CD4-positive, alpha-beta memory T cell (primary cell): Measurements from ENCODE around the gene DNLZ. TPM values are rescaled to one million over a fixed set of nuclear protein-coding genes. Genes with fewer than 3 reads are reported as not detected.
A peak's percentile ranks its signal among the peaks of the same experiment; 100 is the strongest.

Experiments
- CTCF ChIA-PET: fragments of 350-600 bp; sonication (Branson Sonifier 250); formaldehyde crosslinking; loops from one replicate; lab custom pipeline; 2021; ENCODE audit warnings: inconsistent platforms; ENCODE audit not compliant: partially characterized antibody; lab: Charles Lee
- POLR2A ChIA-PET: fragments of 350-600 bp; sonication (Branson Sonifier 250); formaldehyde crosslinking; loops from one replicate; lab custom pipeline; 2021; ENCODE audit not compliant: partially characterized antibody; lab: Charles Lee
- DNase-seq, 5 donors: peaks; one replicate each; pipeline versions ENCODE4 v3.0.0 to v3.0.0-alpha.2; 2020 to 2022; ENCODE audit warnings: mixed read lengths in 1 of 5
- H3K27ac ChIP-seq: one replicate; pipeline ENCODE4 v1.7.0; 2013; ENCODE audit warnings: low read depth, low read length
- H3K27me3 ChIP-seq: 2 replicates; pipeline ENCODE4 v1.7.0; 2013; ENCODE audit warnings: mild to moderate bottlenecking, low read length, moderate library complexity; ENCODE audit not compliant: insufficient read depth
- H3K36me3 ChIP-seq: 2 replicates; pipeline ENCODE4 v1.7.0; 2013; ENCODE audit warnings: mild to moderate bottlenecking, low read length, moderate library complexity; ENCODE audit not compliant: insufficient read depth
- H3K4me1 ChIP-seq: 2 replicates; pipeline ENCODE4 v1.7.0; 2013; ENCODE audit warnings: mild to moderate bottlenecking, low read length, moderate library complexity; ENCODE audit not compliant: insufficient read depth
- H3K4me3 ChIP-seq, 2 donors: one replicate each; pipeline ENCODE4 v1.7.0; 2013; ENCODE audit warnings: low read length in 2 of 2, mild to moderate bottlenecking in 1 of 2
- H3K9me3 ChIP-seq, 2 donors: one replicate each; pipeline ENCODE4 v1.7.0; 2013; ENCODE audit warnings: low read length in 2 of 2, control low read depth in 1 of 2; ENCODE audit not compliant: control insufficient read depth in 1 of 2
- H3K27ac Mint-ChIP-seq, 7 donors: one replicate each; pipeline ENCODE4 v1.8.0; 2020 to 2021; ENCODE audit warnings: mixed read lengths in 7 of 7, mild to moderate bottlenecking in 6 of 7, inconsistent platforms in 3 of 7, moderate library complexity in 3 of 7
- H3K27me3 Mint-ChIP-seq, 2 donors: one replicate each; pipeline ENCODE4 v1.8.0; 2020 to 2021; ENCODE audit warnings: mixed read lengths in 2 of 2
- H3K36me3 Mint-ChIP-seq, 2 donors: one replicate each; pipeline ENCODE4 v1.8.0; 2020 to 2021; ENCODE audit warnings: mixed read lengths in 2 of 2, inconsistent platforms in 1 of 2, mild to moderate bottlenecking in 1 of 2
- H3K4me1 Mint-ChIP-seq, 4 donors: one replicate each; pipeline ENCODE4 v1.8.0; 2020 to 2021; ENCODE audit warnings: mixed read lengths in 4 of 4, mild to moderate bottlenecking in 1 of 4
- H3K4me3 Mint-ChIP-seq, 8 donors: one replicate each; pipeline ENCODE4 v1.8.0; 2020 to 2021; ENCODE audit warnings: mixed read lengths in 8 of 8, mild to moderate bottlenecking in 7 of 8, moderate library complexity in 6 of 8, inconsistent platforms in 3 of 8
- H3K9me3 Mint-ChIP-seq, 8 donors: one replicate each; pipeline ENCODE4 v1.8.0; 2020 to 2021; ENCODE audit warnings: mixed read lengths in 8 of 8, mild to moderate bottlenecking in 5 of 8, inconsistent platforms in 3 of 8, moderate library complexity in 1 of 8
- intact Hi-C: fragments of 100-400 bp; cut with micrococcal nuclease; formaldehyde crosslinking; loops from one replicate; pipeline ENCODE4 v1.15.1; 2023
- polyA plus RNA-seq, 2 donors: library from polyadenylated mRNA; unstranded; fragments of 300-500 nt; fragmentation: Illumina TruSeq; gene quantifications; one replicate each; pipeline ENCODE4 v1.2.3, GENCODE V29; 2021
- total RNA-seq, 2 experiments: library from RNA; stranded (reverse); gene quantifications; one replicate each; pipeline ENCODE4 v1.2.3, GENCODE V29; 2021

DNLZ gene
- total and polyA plus RNA-seq, 4 experiments from 2014 or later = 26.0 to 86.1 (median 51.8) TPM

GRCh38 chr9:136379003-136379287 lies 15.4 kb upstream of the DNLZ start:
- Mint-ChIP-seq H3K36me3 (peaks cover 0 to 11% of the 10 kb centered on the region in 2 donors), H3K4me1 (peaks cover 0 to 2% (median 0%) of the 10 kb centered on the region in 4 donors), H3K27me3 (no peaks in the 10 kb centered on the region), H3K27ac (no peak overlapping the region), H3K9me3 (no peaks in the 10 kb centered on the region), H3K4me3 (no peak overlapping the region)
- ChIA-PET CTCF (no interaction called here), POLR2A (no interaction called here)
- Histone ChIP-seq H3K9me3 (no peaks in the 10 kb centered on the region), H3K27ac (no peak overlapping the region), H3K4me1 (no peaks in the 10 kb centered on the region), H3K36me3 (peaks cover 8% of the 10 kb centered on the region), H3K4me3 (no peak overlapping the region), H3K27me3 (no peaks in the 10 kb centered on the region)
- no peak for DNase-seq
- intact Hi-C loops = no loop called here

- H3K27me3 ChIP-seq = no peaks in the 10 kb centered on the region
- ChIA-PET POLR2A (no interaction called here), CTCF (no interaction called here)
- Mint-ChIP-seq H3K4me1 (no peaks in the 10 kb centered on the region), H3K4me3 (no peak overlapping the region), H3K9me3 (no peaks in the 10 kb centered on the region), H3K27ac (no peak overlapping the region), H3K36me3 (peaks cover 0 to 7% of the 10 kb centered on the region in 2 donors), H3K27me3 (no peaks in the 10 kb centered on the region)
- no peak overlapping the region for H3K4me3 ChIP-seq
- DNase-seq = no peak
- peaks cover 8% of the 10 kb centered on the region for H3K36me3 ChIP-seq
- H3K4me1 ChIP-seq = no peaks in the 10 kb centered on the region
- intact Hi-C loops = no loop called here
- H3K27ac ChIP-seq = no peak overlapping the region
- no peaks in the 10 kb centered on the region for H3K9me3 ChIP-seq
Observed at GRCh38 chr9:136378170-136379002, 14.8 kb upstream of the DNLZ start.

- H3K27ac ChIP-seq = no peak overlapping the region
- H3K36me3 Mint-ChIP-seq = peaks cover 0 to 4% of the 10 kb centered on the region in 2 donors
Observed at GRCh38 chr9:136377341-136378169, 14.0 kb upstream of the DNLZ start.

GRCh38 chr9:136376457-136376856 lies 12.9 kb upstream of the DNLZ start:
- Histone ChIP-seq H3K4me3 (no peak overlapping the region), H3K27ac (no peak overlapping the region), H3K4me1 (no peaks in the 10 kb centered on the region), H3K9me3 (no peaks in the 10 kb centered on the region), H3K36me3 (no peaks in the 10 kb centered on the region), H3K27me3 (no peaks in the 10 kb centered on the region)
- Mint-ChIP-seq H3K9me3 (no peaks in the 10 kb centered on the region), H3K27me3 (no peaks in the 10 kb centered on the region), H3K27ac (no peak overlapping the region), H3K4me3 (no peak overlapping the region), H3K4me1 (no peaks in the 10 kb centered on the region), H3K36me3 (peaks cover 0 to 4% of the 10 kb centered on the region in 2 donors)
- ChIA-PET CTCF (no interaction called here), POLR2A (no interaction called here)
- intact Hi-C loops = no loop called here
- DNase-seq = no peak

More at GRCh38 chr9:136377341-136378169, 14.0 kb upstream of the DNLZ start:
- Mint-ChIP-seq H3K4me1 (no peaks in the 10 kb centered on the region), H3K27ac (no peak overlapping the region), H3K27me3 (no peaks in the 10 kb centered on the region), H3K9me3 (no peaks in the 10 kb centered on the region), H3K4me3 (no peak overlapping the region)
- H3K36me3 ChIP-seq = peaks cover under 1% of the 10 kb centered on the region
- H3K9me3 ChIP-seq = no peaks in the 10 kb centered on the region
- H3K4me1 ChIP-seq = no peaks in the 10 kb centered on the region
- DNase-seq = no peak
- no peak overlapping the region for H3K4me3 ChIP-seq
- POLR2A ChIA-PET = interaction anchor here (1.0 kb wide), 1 partner anchor 14 kb away, joined by 3 read pairs; no protein-coding TSS in a partner anchor
- intact Hi-C loops = no loop called here
- CTCF ChIA-PET = no interaction called here
- no peaks in the 10 kb centered on the region for H3K27me3 ChIP-seq

GRCh38 chr9:136375096-136375495 lies 11.6 kb upstream of the DNLZ start:
- intact Hi-C loops = no loop called here
- H3K4me3 ChIP-seq = no peak overlapping the region
- ChIA-PET CTCF (no interaction called here), POLR2A (no interaction called here)
- H3K36me3 Mint-ChIP-seq = no peaks in the 10 kb centered on the region
- no peaks in the 10 kb centered on the region for H3K4me1 Mint-ChIP-seq
- no peak overlapping the region for H3K27ac ChIP-seq
- no peaks in the 10 kb centered on the region for H3K36me3 ChIP-seq
- no peak overlapping the region for H3K27ac Mint-ChIP-seq
- no peak for DNase-seq
- H3K4me3 Mint-ChIP-seq = no peak overlapping the region
- no peaks in the 10 kb centered on the region for H3K9me3 Mint-ChIP-seq
- H3K4me1 ChIP-seq = no peaks in the 10 kb centered on the region
- no peaks in the 10 kb centered on the region for H3K27me3 ChIP-seq
- no peaks in the 10 kb centered on the region for H3K9me3 ChIP-seq
- no peaks in the 10 kb centered on the region for H3K27me3 Mint-ChIP-seq

GRCh38 chr9:136374183-136374575 lies 10.6 kb upstream of the DNLZ start:
- no peak overlapping the region for H3K4me3 Mint-ChIP-seq
- POLR2A ChIA-PET = no interaction called here
- no peak overlapping the region for H3K27ac ChIP-seq
- no peak for DNase-seq
- no peaks in the 10 kb centered on the region for H3K27me3 Mint-ChIP-seq
- CTCF ChIA-PET = no interaction called here
- H3K27ac Mint-ChIP-seq = no peak overlapping the region
- no peaks in the 10 kb centered on the region for H3K9me3 Mint-ChIP-seq
- H3K27me3 ChIP-seq = no peaks in the 10 kb centered on the region
- no peaks in the 10 kb centered on the region for H3K9me3 ChIP-seq
- intact Hi-C loops = no loop called here
- no peaks in the 10 kb centered on the region for H3K36me3 Mint-ChIP-seq
- no peaks in the 10 kb centered on the region for H3K36me3 ChIP-seq
- H3K4me1 ChIP-seq = no peaks in the 10 kb centered on the region
- H3K4me3 ChIP-seq = no peak overlapping the region
- H3K4me1 Mint-ChIP-seq = no peaks in the 10 kb centered on the region

- Mint-ChIP-seq H3K4me1 (no peaks in the 10 kb centered on the region), H3K27me3 (no peaks in the 10 kb centered on the region), H3K4me3 (no peak within 1 kb of the TSS), H3K9me3 (no peaks in the 10 kb centered on the region), H3K27ac (peak within 1 kb of the TSS in 2 of 7 donors; percentile 15 to 37), H3K36me3 (no peaks in the 10 kb centered on the region)
- intact Hi-C loops = no loop called here
- POLR2A ChIA-PET = no interaction called here
- H3K4me1 ChIP-seq = no peaks in the 10 kb centered on the region
- no peaks in the 10 kb centered on the region for H3K36me3 ChIP-seq
- H3K4me3 ChIP-seq = no peak within 1 kb of the TSS
- CTCF ChIA-PET = no interaction called here
- no peaks in the 10 kb centered on the region for H3K27me3 ChIP-seq
- DNase-seq = no peak
- H3K9me3 ChIP-seq = no peaks in the 10 kb centered on the region
- no peak within 1 kb of the TSS for H3K27ac ChIP-seq
Observed at GRCh38 chr9:136373300-136374182, 10.0 kb upstream of the DNLZ start, which contains the start of gene CARD9. Gene CARD9, minus strand, starts transcription at chr9:136373669. Its CDS starts 1,591 bp downstream, at chr9:136372078.
